Esophagus squamous epithelium (tissue), 5 donors: ENCODE measurements around the gene CD44. TPM values are rescaled to one million over a fixed set of nuclear protein-coding genes. Genes with fewer than 3 reads are reported as not detected.

Experiments used
- DNase-seq: peaks from one replicate; lab custom pipeline; 2025; lab: John Stamatoyannopoulos, UW
- H3K27ac ChIP-seq, 4 donors: fragments of 200-600 bp; sonication (generic); one replicate each; pipeline ENCODE4 v1.5.1; 2016 to 2019; ENCODE audit warnings: mild to moderate bottlenecking in 1 of 4
- H3K27me3 ChIP-seq, 4 donors: fragments of 200-600 bp; sonication (generic); 1 replicate in 3 of 4; 2 replicates in 1 of 4; pipeline versions ENCODE4 v1.5.1 to v1.6.0; 2017 to 2021; ENCODE audit warnings: antibody characterized with exemption in 1 of 4
- H3K36me3 ChIP-seq, 3 donors: fragments of 200-600 bp; sonication (generic); one replicate each; pipeline ENCODE4 v1.5.1; 2016 to 2019
- H3K4me1 ChIP-seq, 3 donors: fragments of 200-600 bp; sonication (generic); one replicate each; pipeline ENCODE4 v1.5.1; 2017 to 2019
- H3K4me3 ChIP-seq, 4 donors: fragments of 200-600 bp; sonication (generic); 1 replicate in 3 of 4; 2 replicates in 1 of 4; pipeline ENCODE4 v1.5.1; 2016 to 2019; ENCODE audit warnings: mild to moderate bottlenecking in 2 of 4, moderate library complexity in 1 of 4
- H3K9me3 ChIP-seq, 3 donors: fragments of 200-600 bp; sonication (generic); one replicate each; pipeline ENCODE4 v1.5.1; 2016 to 2019
- CTCF ChIP-seq, 6 experiments: fragments of 450-650 bp in 4 of 6; fragments of 200-600 bp in 2 of 6; sonication (generic) in 2 of 6; IDR thresholded peaks; one replicate each; pipeline ENCODE4 v1.5.1; 2016 to 2019; ENCODE audit warnings: antibody characterized with exemption in 6 of 6, mild to moderate bottlenecking in 4 of 6, moderate library complexity in 4 of 6
- POLR2A ChIP-seq, 4 donors: fragments of 450-650 bp; IDR thresholded peaks; one replicate each; pipeline ENCODE4 v1.6.1; 2017; ENCODE audit warnings: antibody characterized with exemption in 4 of 4, mild to moderate bottlenecking in 4 of 4, moderate library complexity in 3 of 4
- WGBS, 2 donors: methylation state at CpG; one replicate each; pipeline ENCODE4 v1.1.5; 2018; 5-methylcytosine and 5-hydroxymethylcytosine counted together
- intact Hi-C: fragments of 100-400 bp; cut with DNase I; formaldehyde crosslinking; loops from one replicate; pipeline ENCODE4 v1.15.0; 2022
- total RNA-seq, 4 donors: library from RNA; depleted of rRNA; stranded (reverse); fragments of >200 nt; gene quantifications; one replicate each; pipeline ENCODE4 v1.1.0, GENCODE V29; 2016
- donor health status: DM: yes; HTN: yes; CAD: no.

CD44 gene
- total RNA-seq, 4 donors from 2014 or later: 418 to 565 (median 463) TPM

GRCh38 chr11:35145271-35145670 lies 6.3 kb downstream of the CD44 start:
- Histone ChIP-seq H3K27me3 (no peaks in the 10 kb centered on the region), H3K9me3 (no peaks in the 10 kb centered on the region), H3K36me3 (peaks cover 0 to 29% (median 0%) of the 10 kb centered on the region in 3 donors), H3K27ac (peak overlapping the region; percentile 90 to 99 (median 95)), H3K4me3 (peak overlapping the region in 1 of 4 donors; percentile 81), H3K4me1 (peaks cover 53 to 100% (median 56%) of the 10 kb centered on the region in 3 donors)
- intact Hi-C loops: loop anchor here (10.0 kb wide), 1 partner anchor 60 kb away; no protein-coding TSS in a partner anchor
- WGBS, 2 donors: 17 to 70% methylated on average over 1 to 2 of the region's 2 CpGs
- no peak for DNase-seq
- TF ChIP-seq CTCF (IDR thresholded peaks at IDR 0.05) (no peak), POLR2A (IDR thresholded peaks at IDR 0.05) (no peak)

DNA sequence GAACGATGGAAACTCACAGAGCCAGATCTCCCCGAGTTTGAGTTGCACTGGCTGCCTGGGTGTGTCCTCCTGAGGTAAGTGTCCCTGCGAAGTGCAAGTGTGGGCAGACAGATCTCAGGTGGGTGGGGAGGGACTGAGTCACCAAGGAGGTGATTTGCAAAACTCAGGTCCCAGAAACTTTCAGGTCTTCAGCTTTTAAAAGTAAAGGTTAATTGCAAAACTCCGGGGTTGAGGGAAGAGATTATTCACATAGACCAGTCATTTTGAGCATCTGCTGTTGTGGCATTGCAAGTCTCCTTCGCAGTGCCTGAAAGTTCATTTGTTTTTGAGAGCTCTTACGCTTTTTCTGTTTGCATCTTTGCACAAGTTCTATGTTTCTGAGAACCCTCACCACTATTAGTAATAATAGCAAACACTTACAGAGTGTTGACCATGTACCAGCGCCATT lies 7.1 kb downstream of the CD44 start:
- WGBS, 2 donors: 35 to 46% methylated on average over 6 to 7 of the region's 7 CpGs
- no peak for DNase-seq
- peak overlapping the region in 1 of 4 donors; percentile 81 for H3K4me3 ChIP-seq
- TF ChIP-seq POLR2A (IDR thresholded peaks at IDR 0.05) (peak in 1 of 4 donors; percentile 16), CTCF (IDR thresholded peaks at IDR 0.05) (no peak)
- peaks cover 0 to 29% (median 0%) of the 10 kb centered on the region in 3 donors for H3K36me3 ChIP-seq
- no peaks in the 10 kb centered on the region for H3K9me3 ChIP-seq
- no peaks in the 10 kb centered on the region for H3K27me3 ChIP-seq
- peak overlapping the region; percentile 90 to 99 (median 95) for H3K27ac ChIP-seq
- intact Hi-C loops: loop anchor here (10.0 kb wide), 1 partner anchor 61 kb away; no protein-coding TSS in a partner anchor
- H3K4me1 ChIP-seq: peaks cover 50 to 100% (median 65%) of the 10 kb centered on the region in 3 donors

DNA sequence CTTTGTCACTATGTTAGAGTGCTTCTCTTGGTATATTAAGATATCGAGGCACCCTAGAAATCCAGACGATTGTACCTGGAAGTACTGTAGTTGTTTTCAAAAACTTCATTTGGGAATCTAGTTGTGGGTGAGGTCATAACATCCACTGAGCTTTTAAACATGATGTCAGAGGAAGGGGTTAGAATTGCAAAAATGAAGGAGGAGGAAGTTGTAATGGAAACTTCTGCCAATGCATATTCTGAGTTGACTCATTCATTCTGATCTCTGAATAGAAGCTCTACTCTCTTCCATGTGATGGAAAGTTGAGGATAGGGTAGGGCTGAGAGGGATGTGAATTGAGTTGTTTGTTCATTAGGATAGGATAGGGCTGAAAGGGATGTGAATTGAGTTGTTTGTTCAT lies 7.7 kb downstream of the CD44 start:
- 49 to 89% methylated on average over 2 of the region's 2 CpGs for WGBS, 2 donors
- H3K27ac ChIP-seq: peak overlapping the region; percentile 90 to 99 (median 95)
- intact Hi-C loops: loop anchor here (10.0 kb wide), 1 partner anchor 62 kb away; no protein-coding TSS in a partner anchor
- H3K27me3 ChIP-seq: no peaks in the 10 kb centered on the region
- H3K9me3 ChIP-seq: no peaks in the 10 kb centered on the region
- no peak overlapping the region for H3K4me3 ChIP-seq
- peaks cover 46 to 100% (median 71%) of the 10 kb centered on the region in 3 donors for H3K4me1 ChIP-seq
- no peak for DNase-seq
- H3K36me3 ChIP-seq: peaks cover 0 to 29% (median 0%) of the 10 kb centered on the region in 3 donors
- TF ChIP-seq CTCF (IDR thresholded peaks at IDR 0.05): no peak
- no peak for TF ChIP-seq POLR2A (IDR thresholded peaks at IDR 0.05)

DNA sequence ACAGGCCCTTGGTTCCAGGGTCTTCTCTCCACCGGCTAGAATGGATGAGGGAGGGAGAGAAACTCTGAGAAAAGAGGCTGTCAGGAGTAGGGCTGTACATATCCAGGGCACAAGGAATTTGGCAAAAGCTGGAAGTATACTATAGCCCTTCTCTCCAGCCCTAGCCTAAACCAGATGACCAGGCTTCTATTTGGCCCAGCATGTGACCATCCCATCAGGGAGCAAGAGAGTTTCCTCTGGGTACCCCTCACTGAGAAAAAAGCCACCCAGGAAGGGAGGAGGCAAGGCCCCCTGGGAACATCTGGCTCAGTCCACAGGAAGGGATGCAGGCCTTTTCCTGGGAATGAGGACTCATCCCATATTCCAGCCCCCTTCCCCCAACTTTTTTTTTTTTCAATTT lies 8.3 kb downstream of the CD44 start:
- DNase-seq: no peak
- peaks cover 0 to 34% (median 0%) of the 10 kb centered on the region in 3 donors for H3K36me3 ChIP-seq
- peaks cover 47 to 100% (median 76%) of the 10 kb centered on the region in 3 donors for H3K4me1 ChIP-seq
- TF ChIP-seq CTCF (IDR thresholded peaks at IDR 0.05) (no peak), POLR2A (IDR thresholded peaks at IDR 0.05) (no peak)
- peak overlapping the region; percentile 90 to 99 (median 95) for H3K27ac ChIP-seq
- no peaks in the 10 kb centered on the region for H3K9me3 ChIP-seq
- intact Hi-C loops: loop anchor here (10.0 kb wide), 1 partner anchor 62 kb away; no protein-coding TSS in a partner anchor
- 69% methylated on average over 1 of the region's 1 CpG; no CpG with 5 or more reads in 1 of the 2 donors for WGBS, 2 donors
- no peak overlapping the region for H3K4me3 ChIP-seq
- H3K27me3 ChIP-seq: no peaks in the 10 kb centered on the region

DNA sequence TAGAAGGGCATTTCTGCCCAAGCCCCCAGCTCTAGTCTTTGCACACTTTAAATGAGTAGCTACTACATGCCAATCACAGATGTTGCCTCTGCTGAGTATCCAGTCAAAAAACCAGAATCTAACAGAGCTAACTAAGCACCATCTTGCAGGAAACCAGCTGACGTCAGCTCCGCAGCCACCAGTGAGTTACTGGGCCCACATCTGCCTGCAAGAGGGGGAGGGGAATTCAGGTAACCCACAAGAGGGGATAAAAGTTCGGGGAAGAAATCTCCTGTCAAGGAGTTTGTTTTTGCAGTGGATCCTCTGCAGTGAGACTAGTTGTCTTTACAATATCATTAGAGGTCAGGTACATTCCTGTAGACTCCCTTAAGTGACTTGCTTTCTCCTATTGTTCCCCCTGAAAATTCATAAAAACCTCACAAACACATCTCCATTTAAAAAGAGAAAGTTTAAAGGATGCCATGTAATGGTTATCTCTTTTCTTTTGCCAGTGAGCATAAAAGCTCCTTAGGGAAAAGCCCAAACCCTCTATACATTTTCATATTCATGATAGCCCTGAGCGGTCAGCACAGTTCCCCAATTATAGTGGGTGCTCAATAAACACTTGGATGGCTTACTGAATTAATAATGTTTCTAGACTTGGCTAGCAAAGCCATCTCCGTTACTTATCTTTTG lies 9.3 kb downstream of the CD44 start:
- Histone ChIP-seq H3K36me3 (peaks cover 0 to 45% (median 0%) of the 10 kb centered on the region in 3 donors), H3K27ac (peak overlapping the region in 1 of 4 donors; percentile 17), H3K9me3 (no peaks in the 10 kb centered on the region), H3K27me3 (no peaks in the 10 kb centered on the region), H3K4me1 (peaks cover 39 to 100% (median 70%) of the 10 kb centered on the region in 3 donors), H3K4me3 (no peak overlapping the region)
- intact Hi-C loops: loop anchor here (10.0 kb wide), 1 partner anchor 63 kb away; no protein-coding TSS in a partner anchor
- no peak for DNase-seq
- WGBS, 2 donors: 80 to 85% methylated on average over 5 of the region's 5 CpGs
- TF ChIP-seq POLR2A (IDR thresholded peaks at IDR 0.05) (no peak), CTCF (IDR thresholded peaks at IDR 0.05) (no peak)
